ENCODE results near the gene PPP2R2B. TPM values are rescaled to one million over a fixed set of nuclear protein-coding genes. Genes with fewer than 3 reads are reported as not detected.
"Not testable (repeated sequence)": the region's sequence is repeated elsewhere in the genome, so short reads cannot be mapped to it uniquely, and the experiment has no call there.

PPP2R2B gene
- total RNA-seq, 1 donor = not detected

- TF ChIP-seq CTCF (IDR thresholded peaks at IDR 0.05; ENCODE audit: insufficient read depth, low read length) = no peak
- no peak overlapping the region for H3K4me3 ChIP-seq (ENCODE audit: low read depth, low read length)
- no peak for DNase-seq (ENCODE audit: low read depth)
These were observed 143.5 kb downstream of the PPP2R2B start for GRCh38 chr5:146734936-146735577.

- H3K4me3 ChIP-seq (ENCODE audit: low read depth, low read length) = no peak overlapping the region
- TF ChIP-seq CTCF (IDR thresholded peaks at IDR 0.05; ENCODE audit: insufficient read depth, low read length) = no peak
- DNase-seq (ENCODE audit: low read depth) = no peak
These were observed 145.6 kb downstream of the PPP2R2B start for GRCh38 chr5:146732962-146733361.

GRCh38 chr5:146731909-146732659 is 146.5 kb downstream of the PPP2R2B start:
- DNase-seq (ENCODE audit: low read depth) = peak; percentile 95
- TF ChIP-seq CTCF (IDR thresholded peaks at IDR 0.05; ENCODE audit: insufficient read depth, low read length) = no peak
- H3K4me3 ChIP-seq (ENCODE audit: low read depth, low read length) = no peak overlapping the region

- not testable (repeated sequence) for DNase-seq (ENCODE audit: low read depth)
These were observed 149.8 kb downstream of the PPP2R2B start for GRCh38 chr5:146728746-146729145.

GRCh38 chr5:146726891-146727290 is 151.7 kb downstream of the PPP2R2B start:
- no peak for TF ChIP-seq CTCF (IDR thresholded peaks at IDR 0.05; ENCODE audit: insufficient read depth, low read length)
- no peak overlapping the region for H3K4me3 ChIP-seq (ENCODE audit: low read depth, low read length)
- no peak for DNase-seq (ENCODE audit: low read depth)

More at GRCh38 chr5:146728746-146729145, 149.8 kb downstream of the PPP2R2B start:
- H3K4me3 ChIP-seq (ENCODE audit: low read depth, low read length) = not testable (repeated sequence)

- no peak for TF ChIP-seq CTCF (IDR thresholded peaks at IDR 0.05; ENCODE audit: insufficient read depth, low read length)
These were observed 152.5 kb downstream of the PPP2R2B start for GRCh38 chr5:146726020-146726419.

GRCh38 chr5:146725025-146725424 is 153.5 kb downstream of the PPP2R2B start:
- no peak overlapping the region for H3K4me3 ChIP-seq (ENCODE audit: low read depth, low read length)
- no peak for TF ChIP-seq CTCF (IDR thresholded peaks at IDR 0.05; ENCODE audit: insufficient read depth, low read length)
- peak; percentile 23 for DNase-seq (ENCODE audit: low read depth)

More at GRCh38 chr5:146726020-146726419, 152.5 kb downstream of the PPP2R2B start:
- no peak for DNase-seq (ENCODE audit: low read depth)
- H3K4me3 ChIP-seq (ENCODE audit: low read depth, low read length) = no peak overlapping the region
